GM21786 (cell line): Measurements from ENCODE around the gene PCCB.
"Not testable (repeated sequence)": the region's sequence is repeated elsewhere in the genome, so short reads cannot be mapped to it uniquely, and the experiment has no call there.

Experiments
- ATAC-seq: cut with Tn5 transposase; IDR thresholded peaks from one replicate; pipeline ENCODE4 v1.9.1; 2021; ENCODE audit not compliant: unreplicated experiment

Gene PCCB

DNA sequence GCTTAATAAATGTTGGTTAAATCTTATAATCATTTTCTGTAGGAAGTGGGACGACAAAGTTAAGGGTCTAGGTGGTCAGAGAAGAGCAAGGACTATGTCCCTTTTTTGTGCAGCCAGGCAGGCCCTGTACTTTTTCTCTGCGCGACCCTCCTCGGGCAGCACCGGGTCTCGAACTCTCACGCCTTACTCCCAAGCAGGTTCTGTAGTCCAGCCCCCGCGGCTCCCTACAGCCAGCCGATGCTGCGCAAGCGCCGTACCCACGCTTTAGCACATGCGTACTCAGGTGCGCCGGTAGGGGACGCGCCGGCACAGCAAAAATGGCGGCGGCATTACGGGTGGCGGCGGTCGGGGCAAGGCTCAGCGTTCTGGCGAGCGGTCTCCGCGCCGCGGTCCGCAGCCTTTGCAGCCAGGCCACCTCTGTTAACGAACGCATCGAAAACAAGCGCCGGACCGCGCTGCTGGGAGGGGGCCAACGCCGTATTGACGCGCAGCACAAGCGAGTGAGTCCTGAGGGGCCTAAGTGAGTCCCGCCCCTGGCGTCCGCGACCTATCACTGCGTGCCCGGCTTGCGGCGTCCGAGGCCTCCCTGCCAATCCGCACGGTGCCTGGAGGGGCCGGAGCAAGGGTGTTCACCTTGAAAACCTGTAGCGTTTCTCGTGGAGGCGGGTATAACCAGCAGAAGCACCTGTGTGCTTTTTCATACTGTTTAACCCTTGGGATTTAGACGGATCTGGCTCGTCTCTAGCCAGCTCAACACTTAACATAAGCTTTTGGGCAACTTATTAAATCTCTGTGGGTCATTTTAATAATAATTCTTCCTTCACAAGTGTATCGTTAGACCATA lies at the start of gene PCCB:
Gene PCCB, plus strand, starts transcription at position 282 of the 844 bp plus-strand sequence. Its CDS starts 36 bp downstream, at position 318.
- peak; percentile 91 for ATAC-seq

DNA sequence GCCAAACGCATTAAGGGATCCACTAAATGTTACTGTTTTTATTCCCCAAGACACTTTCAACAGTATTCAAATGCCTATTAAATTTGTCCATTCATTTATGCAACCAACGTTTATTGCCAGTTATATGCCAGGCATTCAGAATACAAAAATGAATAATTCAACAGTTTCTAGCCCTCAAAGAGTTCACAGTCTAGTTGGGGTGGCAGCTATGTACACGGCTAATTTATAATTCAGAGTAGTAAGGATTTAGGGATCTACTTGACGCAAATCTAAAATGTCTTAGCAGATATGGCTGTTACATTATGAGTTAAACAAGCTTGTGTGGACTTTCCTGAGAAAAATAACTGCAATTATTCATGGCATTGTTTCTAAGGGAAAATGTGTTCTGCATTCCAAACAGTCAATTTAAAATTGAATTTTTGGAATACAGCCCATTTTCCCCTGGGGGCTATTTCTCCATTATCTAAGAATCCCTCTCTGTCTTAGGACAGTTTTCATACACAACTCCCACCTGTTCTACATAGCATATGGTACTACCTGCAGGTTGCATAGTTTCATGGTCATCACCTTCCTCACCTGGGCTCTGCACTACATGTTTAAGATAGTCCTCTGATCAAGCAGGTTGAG lies 42.5 kb upstream of the PCCB start:
- ATAC-seq, result no peak

DNA sequence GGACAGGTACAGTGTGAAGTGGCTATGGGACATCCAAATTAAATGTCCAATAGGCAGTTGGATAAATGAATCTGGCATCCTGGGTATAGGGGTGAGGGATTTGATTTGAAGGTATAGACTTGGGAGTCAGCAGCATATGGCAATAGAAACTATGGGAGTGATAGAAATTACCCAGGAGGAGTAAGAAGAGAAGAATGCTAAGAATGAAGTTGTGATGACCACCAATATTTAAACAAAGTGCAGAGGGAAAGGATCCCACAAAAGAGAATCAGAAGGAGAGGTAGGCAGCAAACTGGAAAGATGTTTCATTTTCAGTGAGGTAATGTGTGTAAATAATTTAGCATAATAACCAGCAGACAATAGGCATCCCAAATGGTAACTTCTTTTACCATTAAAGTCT lies 40.2 kb upstream of the PCCB start:
- ATAC-seq, result no peak

DNA sequence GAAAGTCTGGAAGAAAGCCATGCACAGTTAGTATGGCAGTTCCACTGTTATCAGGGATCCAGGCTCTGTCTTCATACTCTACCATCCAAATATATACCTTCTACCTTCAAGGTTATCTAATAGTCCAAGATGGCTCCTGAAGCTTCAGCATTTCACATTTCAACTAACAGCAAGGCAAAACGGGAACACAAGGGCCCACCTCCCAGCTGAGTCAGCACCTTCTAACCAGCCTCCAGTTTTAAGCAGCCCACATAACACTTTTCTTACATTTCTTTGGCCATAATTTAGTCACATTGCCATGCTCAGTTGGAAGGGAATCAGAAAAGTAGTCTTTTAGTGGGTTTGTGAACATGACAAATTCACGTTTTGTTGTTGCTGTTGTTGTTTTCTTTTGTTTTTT lies 38.6 kb upstream of the PCCB start:
- no peak for ATAC-seq

DNA sequence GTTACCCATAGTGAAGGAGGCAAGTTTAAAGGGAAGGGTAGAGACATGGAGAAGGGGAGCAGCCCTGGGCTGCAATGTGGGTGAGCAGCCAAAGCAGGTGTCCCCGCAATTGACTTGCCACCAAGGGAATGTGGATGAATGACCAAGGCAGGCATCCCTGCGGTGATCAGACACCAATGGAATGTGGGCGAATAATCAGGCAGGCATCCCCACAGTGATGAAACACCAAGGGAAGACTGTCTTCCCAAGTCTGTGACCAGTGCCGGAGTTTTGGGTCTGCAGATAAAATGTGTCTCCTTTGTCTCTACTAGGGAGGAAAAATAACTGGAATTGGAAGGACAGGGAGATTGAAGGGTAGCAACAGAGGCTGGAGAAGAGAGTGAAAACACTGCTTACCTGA lies 27.4 kb upstream of the PCCB start:
- ATAC-seq, result not testable (repeated sequence)

DNA sequence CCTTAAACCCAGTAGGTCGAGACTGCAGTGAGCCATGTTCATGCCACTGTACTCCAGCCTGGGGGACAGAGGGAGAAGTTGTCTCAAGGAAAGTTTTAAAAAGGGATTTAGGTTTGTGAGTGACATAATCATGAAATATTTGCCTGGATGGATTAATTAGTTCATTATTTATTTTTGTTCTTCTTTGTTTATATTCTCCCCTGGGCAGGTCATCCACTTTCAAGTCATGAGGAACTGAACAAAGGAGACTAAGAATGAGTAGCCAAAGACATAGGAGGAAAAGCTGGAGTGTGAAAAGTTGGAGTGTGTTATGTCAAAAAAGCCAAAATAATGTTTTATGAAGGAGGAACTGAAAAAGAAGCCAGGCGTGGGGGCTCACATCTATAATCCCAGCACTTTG lies 17.7 kb upstream of the PCCB start:
- no peak for ATAC-seq

DNA sequence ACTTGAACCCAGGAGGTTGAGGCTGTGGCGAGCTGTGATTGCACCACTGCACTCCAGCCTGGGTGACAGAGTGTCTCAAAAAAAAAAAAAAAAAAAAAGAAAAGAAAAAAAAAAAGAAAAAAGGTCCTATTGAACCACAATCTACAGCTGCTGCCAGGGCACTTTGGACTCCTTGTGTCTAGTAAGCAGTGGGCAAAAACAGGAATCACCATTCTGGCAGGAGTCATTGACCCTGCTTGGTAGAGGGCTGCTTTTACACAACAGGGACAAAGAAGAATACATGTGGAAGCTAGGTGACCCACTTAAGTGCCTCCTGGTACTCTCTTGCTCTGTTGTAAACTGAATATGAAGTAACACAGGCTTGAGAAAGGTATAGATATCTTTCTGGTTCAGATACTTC lies 14.6 kb upstream of the PCCB start:
- no peak for ATAC-seq

DNA sequence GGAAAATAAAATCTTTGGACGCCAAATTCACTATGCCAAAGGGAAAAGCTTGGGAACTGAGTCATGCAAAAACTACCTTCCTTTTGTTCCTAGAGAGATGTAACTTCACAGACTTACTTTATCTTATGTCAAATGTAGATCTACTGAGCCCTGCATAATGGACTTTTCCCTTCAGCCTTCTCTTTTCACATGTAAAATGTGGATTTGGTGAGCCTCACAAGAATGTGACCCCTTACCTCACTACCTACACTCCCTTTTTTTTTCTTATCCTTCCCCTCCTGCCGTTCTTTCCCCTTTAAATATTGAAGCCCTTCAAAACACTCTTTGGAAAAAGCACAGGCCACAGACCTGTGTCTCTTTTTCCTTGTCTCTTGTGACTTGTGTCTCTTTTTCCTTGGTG lies 14.0 kb upstream of the PCCB start:
- no peak for ATAC-seq

DNA sequence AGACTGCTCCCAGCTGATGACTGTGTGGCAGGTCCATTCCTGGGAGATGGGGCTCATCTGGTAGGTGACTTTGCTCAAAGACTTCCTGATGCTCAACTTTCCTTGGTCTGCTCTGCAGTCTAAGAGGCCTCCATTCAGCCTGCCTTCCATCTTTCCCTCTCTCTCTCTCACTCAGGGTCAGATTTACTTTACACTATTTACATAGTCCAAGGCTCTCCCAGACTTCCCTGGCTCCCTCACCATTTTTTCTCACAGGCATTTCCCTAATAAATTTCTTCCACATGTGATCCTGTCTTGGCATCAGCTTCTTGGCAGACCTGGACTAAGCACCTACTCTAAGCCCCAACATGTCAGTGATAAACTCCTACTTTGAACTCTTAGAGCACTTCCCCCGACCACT lies 13.0 kb upstream of the PCCB start:
- no peak for ATAC-seq

DNA sequence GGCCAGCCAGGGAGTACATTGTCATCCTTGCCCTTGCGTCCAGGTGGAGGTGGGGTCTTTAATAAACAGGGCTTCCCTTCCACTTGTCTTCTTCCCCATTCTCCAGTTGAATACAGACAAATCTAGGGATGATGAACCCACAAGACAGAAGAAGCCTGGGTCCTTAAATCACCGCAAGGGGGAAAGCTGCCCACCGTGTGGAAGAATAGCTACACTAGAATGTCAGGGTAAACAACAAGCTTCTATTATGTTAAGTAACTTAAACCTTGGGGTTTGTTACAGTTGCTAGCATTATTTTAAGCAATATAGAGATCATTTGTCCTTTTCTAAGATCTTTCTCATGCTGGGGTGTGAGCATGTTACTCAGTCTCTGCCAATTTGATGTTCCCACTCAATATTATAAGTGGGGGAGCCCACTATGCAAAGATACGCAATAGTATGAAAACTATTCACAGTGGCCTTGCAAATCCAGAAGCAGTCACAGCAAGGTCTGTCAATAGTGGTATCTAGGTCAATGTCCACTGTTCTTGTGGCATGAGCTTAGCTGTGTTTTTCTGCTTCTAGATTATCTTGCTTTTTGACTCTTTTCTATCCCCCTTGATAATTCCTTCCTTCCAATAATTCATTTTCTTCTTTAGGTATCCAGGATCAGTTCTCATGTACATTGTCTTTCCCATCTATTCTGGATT lies 12.0 kb upstream of the PCCB start:
- ATAC-seq, result no peak

DNA sequence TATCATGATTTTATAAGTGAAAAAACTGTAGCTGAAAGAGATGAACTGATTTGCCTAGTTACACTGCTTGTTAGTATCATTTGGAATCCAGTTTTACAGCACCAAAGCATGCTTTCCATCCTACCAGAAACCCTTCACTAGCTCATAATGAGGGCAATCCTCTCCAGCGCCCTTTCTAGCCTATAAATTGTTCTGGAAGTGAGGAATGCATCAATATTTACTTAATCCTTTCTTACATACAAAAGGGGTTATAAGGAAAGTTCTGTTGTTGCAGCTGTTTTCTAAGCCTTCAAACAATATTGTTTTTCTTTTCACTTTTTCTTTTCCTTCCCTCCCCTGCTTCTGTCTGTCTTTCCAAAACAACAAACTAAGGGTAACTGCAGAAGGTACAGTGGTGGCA lies 11.0 kb upstream of the PCCB start:
- ATAC-seq, result no peak

DNA sequence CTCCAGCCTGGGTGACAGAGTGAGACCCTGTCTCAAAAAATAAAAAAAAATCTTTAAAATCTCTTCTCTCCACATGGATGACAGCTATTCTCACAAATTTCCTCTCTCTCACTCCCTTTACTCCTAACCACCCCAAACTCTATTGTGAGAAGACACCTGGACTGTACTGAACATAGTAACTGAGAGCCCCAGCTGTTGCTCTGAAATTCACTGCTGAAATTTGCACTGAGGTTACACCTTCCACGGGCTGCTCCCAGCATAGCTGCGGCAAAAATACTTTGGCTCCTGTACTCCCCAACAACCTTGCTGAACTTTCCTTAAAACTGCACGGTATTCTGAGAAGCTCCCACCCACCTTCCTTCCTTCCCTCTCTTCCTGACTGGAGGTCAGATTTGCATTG lies 4.4 kb upstream of the PCCB start:
- ATAC-seq, result no peak

DNA sequence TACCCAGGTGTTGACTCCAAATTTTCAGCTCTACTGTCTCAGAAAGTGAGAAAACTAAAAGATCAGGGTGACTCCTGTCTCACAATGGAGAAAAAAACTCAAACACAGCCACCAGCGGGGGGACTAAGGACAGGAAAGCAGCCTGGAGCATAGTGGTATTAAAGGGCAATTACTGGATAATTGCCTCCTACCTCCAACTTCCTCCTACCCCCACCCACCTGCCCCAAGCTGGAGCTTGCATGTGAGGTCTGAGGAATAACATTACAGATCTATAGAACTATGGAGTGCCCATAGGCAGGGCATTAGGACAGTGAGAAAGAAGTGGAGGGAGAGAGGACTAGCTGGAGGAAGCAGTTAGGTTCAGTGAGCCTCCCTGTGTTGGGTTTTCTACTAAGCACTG lies 2.7 kb upstream of the PCCB start:
- no peak for ATAC-seq

DNA sequence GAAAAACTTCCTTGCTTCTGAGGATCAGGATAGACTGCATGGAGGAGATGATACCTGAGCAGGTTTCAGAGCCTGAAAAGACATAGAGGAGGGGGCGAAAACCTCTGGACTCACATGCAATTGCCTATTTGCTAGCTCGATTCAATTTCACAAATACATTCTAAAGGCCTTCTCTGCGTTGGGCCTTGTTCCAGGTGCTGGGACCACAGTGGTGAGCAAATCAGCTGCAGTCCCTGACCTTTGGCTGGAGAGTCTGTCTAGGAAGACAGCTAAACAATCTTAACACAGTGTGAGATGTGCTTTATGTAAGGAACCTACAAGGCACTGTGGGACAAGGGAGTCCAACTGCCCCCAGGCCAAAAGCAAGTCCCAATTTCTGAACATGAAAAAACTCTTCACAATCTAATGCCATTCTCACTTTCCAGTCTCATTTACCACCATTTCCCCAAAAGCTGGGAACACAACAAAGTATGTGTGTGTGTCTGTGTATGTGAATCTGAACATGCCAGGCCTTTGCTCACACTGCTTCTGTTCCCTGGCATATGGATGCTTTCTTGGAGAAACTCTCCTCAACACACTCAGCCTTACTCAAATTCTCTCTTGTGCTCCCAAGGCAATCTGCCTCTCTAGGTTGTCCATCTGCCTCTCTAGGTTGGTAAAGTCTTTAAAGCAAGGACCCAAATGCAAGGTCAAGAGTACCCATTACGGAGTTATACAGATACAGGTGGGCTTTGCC lies 2.1 kb upstream of the PCCB start:
- ATAC-seq, result no peak

DNA sequence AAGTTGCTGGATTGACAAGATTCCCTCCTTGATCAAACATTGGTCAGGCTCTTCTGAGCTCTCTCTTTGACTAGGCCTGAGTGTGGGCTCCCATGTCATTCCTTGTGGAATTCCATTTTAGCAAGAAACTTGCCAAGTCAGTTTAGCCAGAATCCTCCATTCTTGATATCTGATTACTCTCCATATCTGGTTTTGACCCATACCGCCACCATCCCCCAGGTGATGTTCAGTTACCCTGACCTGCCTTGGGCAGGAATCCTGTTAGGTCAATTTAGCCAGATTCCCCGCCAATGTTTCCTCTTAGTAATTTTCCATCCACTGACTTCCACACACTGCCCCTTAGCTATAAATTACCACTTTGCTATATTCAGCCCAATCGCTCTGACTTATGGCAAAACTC lies 1.0 kb upstream of the PCCB start:
- ATAC-seq, result no peak

DNA sequence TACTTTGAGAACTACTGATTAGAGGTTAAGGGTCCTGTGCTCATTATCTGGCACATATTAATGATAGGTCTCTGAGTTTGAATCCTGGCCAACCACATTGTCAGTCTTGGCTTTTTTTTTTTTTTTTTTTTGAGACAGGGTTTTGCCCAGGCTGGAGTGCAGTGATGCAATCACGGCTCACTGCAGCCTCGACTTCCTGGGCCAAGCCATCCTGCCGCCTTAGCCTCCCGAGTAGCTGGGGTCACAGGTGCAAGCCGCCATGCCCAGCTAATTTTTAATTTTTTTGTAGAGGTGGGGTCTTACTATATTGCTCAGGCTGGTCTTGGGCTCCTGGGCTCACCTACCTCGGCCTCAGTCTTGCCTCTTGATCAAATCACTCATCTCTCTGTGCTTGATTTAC lies 547 bp upstream of the PCCB start:
- no peak for ATAC-seq

DNA sequence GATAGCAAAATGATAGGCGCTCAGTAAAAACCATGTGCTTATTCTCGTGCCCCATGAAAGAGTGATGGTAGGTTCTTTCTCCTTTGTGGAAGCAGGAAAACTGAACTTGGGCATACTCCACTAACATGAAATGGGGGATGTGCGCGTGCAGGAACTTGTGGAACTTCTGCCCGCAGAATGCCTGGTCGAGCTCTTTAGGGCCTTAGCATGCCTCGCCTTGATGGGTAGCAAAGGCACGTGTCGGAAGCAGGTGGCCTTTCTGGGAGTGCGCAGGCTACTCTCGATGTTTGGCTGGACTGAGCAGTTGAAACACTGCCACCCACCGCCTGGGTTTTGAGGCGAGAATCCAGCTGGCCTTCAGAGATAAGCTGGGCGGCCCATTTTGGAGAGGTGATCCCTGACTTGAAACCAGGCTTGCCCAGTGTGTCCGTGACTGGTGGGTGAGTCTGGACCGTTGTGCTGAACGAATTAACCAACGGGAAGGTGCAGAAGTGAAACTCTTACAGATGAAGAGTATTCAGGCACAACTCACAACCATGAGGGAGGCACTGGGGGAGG lies 842 bp downstream of the PCCB start:
- ATAC-seq, result peak; percentile 25

DNA sequence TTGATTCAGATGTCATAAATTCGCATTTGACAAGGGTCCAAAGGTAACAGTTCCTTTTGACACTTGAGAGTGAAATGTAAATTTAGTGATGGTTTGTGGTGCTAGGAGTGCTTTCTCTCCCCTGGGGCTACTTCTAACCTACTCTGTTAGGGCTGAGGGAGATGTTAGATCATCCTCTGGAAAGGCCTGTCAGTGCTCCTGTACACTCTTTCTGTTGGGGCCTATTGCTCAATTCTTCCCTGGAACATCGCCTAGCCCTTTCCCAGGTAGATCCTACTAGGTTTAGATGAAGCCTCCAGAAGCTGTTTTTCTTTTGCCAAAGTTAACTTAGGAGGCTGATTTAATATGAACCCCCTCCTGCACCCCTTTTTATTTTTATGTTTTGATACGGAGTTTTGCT lies 1.4 kb downstream of the PCCB start:
- peak; percentile 22 for ATAC-seq

DNA sequence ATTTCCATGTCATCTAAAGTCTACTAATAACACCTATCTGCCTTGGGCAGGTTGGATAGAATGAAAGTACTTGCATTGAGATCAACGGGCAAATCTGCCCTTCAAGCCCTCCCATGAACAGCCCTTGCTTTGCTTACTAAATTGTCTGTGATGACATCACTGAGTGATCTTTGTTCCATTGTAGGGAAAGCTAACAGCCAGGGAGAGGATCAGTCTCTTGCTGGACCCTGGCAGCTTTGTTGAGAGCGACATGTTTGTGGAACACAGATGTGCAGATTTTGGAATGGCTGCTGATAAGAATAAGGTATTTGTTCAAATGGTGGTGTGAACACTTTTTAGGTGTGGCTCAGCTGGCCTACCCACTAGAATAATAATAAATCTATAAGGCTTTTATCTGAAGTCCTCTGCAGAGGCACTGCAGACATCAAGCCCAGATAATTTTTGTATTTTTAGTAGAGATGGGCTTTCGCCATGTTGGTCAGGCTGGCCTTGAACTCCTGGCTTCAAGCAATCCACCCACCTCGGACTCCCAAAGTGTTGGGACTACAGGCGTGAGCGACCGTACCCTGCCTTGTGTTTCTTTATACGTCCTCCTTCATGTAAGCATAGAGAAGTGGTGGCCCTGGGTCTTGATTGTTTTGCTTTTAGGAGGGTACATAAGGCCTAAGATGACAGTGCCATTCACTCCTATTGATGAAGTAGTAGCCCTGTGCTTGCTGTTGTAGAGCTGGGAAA lies 5.7 kb downstream of the PCCB start:
- ATAC-seq, result no peak

DNA sequence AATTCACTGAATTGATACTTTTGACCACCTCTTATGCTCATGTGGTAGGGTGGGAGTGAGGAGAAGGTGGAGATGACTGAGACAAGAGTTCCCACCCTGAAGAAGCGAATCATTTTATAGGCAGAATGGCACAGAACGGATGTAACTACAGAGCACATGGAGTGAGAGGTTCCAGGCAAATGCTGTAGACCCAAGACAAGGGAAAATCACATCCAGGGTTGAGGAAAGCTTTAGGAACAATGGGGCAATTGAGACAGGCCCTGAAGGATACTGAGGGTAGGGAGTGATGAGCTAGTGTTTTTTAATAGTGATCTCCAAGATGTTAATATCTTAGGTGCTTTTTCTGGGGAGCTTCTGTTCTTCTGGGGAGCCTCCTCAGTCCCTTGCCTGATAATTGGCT lies 8.1 kb downstream of the PCCB start:
- ATAC-seq, result no peak
